ENCODE data around the gene GRM1.

The GRM1 gene

GRCh38 chr6:146470091-146470770 is 441.4 kb downstream of the GRM1 start:
- DNase-seq (ENCODE audit: low read depth in 2 of 2): no peak

GRCh38 chr6:146472918-146473317 is 444.1 kb downstream of the GRM1 start:
- no peak for DNase-seq (ENCODE audit: low read depth in 2 of 2)

DNA sequence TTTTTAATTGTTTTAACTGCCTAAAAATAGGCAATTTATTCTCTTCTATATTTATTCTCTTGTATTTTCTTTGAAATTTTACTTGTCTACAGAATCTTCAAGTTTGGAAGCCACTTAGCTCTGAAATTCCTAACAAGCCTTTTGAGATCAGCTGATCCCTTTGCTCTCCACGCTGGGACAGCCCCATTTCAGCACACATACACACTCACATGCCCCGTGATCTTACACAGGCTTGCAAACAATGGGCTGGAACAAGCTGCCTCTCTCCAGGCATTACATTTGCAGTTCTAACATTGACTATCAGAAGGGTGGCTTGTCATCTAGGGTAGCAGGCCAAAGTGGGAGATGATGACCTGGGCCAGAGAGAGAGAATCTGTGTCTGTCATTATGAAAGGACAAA is 452.7 kb downstream of the GRM1 start:
- no peak for DNase-seq (ENCODE audit: low read depth in 2 of 2)

DNA sequence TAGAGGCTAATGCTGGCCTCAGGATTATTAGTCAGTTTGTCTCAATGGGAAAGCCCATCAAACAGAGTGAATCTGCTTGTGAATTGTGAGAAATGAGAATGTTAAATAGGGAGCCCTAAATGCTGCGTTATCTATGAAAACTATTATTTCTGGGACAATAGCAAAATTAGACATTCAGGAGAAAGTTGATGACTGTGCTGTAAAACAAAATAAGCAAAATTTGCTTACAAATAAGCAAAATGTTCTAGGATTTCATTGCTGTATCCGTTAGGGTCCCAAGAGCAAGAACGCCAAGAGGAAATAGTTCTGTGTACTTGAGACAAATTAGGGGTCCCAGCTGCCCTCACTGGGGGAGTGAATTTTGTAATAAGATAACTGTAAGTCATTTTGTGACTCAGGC is 455.5 kb downstream of the GRM1 start:
- DNase-seq (ENCODE audit: low read depth in 2 of 2): no peak
